Kidney (tissue), 14 donors: ENCODE data around the gene NEDD4L. TPM values are rescaled to one million over a fixed set of nuclear protein-coding genes. Genes with fewer than 3 reads are reported as not detected.

ENCODE experiments used
- DNase-seq, 5 donors: peaks; one replicate each; pipeline ENCODE4 v3.0.0-alpha.2; 2013 to 2020
- FAIRE-seq: peaks from 2 replicates; lab custom pipeline; 2012; peaks lifted over from hg19 to GRCh38; lab: Jason Lieb, UNC
- H3K27ac ChIP-seq, 2 donors: one replicate each; pipeline ENCODE4 v1.7.0; 2013; ENCODE audit warnings: low read depth in 2 of 2, low read length in 2 of 2, inconsistent platforms in 1 of 2
- H3K27me3 ChIP-seq: one replicate; pipeline ENCODE4 v1.7.1; 2013; ENCODE audit warnings: low read length, inconsistent platforms; ENCODE audit not compliant: control insufficient read depth, insufficient read depth
- H3K36me3 ChIP-seq, 3 donors: one replicate each; pipeline versions ENCODE4 v1.7.0 to v1.7.1; 2013; ENCODE audit warnings: low read length in 3 of 3, control low read depth in 1 of 3, inconsistent platforms in 1 of 3; ENCODE audit not compliant: insufficient read depth in 3 of 3, control insufficient read depth in 2 of 3
- H3K4me1 ChIP-seq, 3 donors: one replicate each; pipeline versions ENCODE4 v1.7.0 to v1.7.1; 2013; ENCODE audit warnings: low read length in 3 of 3, inconsistent platforms in 1 of 3, low read depth in 1 of 3; ENCODE audit not compliant: control insufficient read depth in 2 of 3, insufficient read depth in 2 of 3
- H3K4me3 ChIP-seq, 3 donors: one replicate each; pipeline versions ENCODE4 v1.7.0 to v1.8.1; 2013; ENCODE audit warnings: low read length in 3 of 3, control low read depth in 1 of 3, inconsistent platforms in 1 of 3
- H3K9ac ChIP-seq, 3 donors: one replicate each; pipeline versions ENCODE4 v1.7.0 to v1.7.1; 2013; ENCODE audit warnings: low read length in 3 of 3, control low read depth in 1 of 3, inconsistent platforms in 1 of 3
- H3K9me3 ChIP-seq, 3 donors: one replicate each; pipeline versions ENCODE4 v1.7.0 to v1.7.1; 2013; ENCODE audit warnings: low read length in 3 of 3, control low read depth in 1 of 3, inconsistent platforms in 1 of 3; ENCODE audit not compliant: control insufficient read depth in 2 of 3, insufficient read depth in 1 of 3
- CTCF ChIP-seq: IDR thresholded peaks from 3 replicates; pipeline ENCODE4 v1.5.1; 2012; ENCODE audit warnings: mild to moderate bottlenecking, moderate library complexity, borderline replicate concordance; ENCODE audit not compliant: insufficient read depth; ENCODE audit errors: extremely low read depth
- intact Hi-C: fragments of 100-400 bp; cut with DNase I; formaldehyde crosslinking; loops from one replicate; pipeline ENCODE4 v1.11.1; 2022
- polyA plus RNA-seq: library from polyadenylated mRNA; stranded (reverse); fragments of 350-450 nt; fragmentation: Illumina TruSeq; extraction: RNeasy Lipid Tissue Mini Kit (QIAGEN cat#74804); gene quantifications from one replicate; pipeline ENCODE4 v1.2.3, GENCODE V29; 2014; ENCODE audit warnings: low read depth, low replicate concordance; ENCODE audit not compliant: insufficient read depth
- total RNA-seq: library from RNA; stranded (reverse); fragmentation: NEBNext Ultra II Directional; extraction: Animal tissue kit (Norgen Biotek cat#: 25700); gene quantifications from one replicate; pipeline ENCODE4 v1.2.1, GENCODE V29; 2021
- donor health status: control.
- donor health status: control.
- donor health status: control.
- donor health status: control.
- donor health status: control.
- donor health status: DM: yes; HTN: yes; CAD: no.
- donor health status: Normal renal cell carcinoma (clear cell type).

The NEDD4L gene
- total and polyA plus RNA-seq, 2 donors from 2014 or later: 90.8 to 95.7 TPM

GRCh38 chr18:58140387-58141325 lies 96.6 kb downstream of the NEDD4L start:
- Histone ChIP-seq H3K27ac (no peak overlapping the region), H3K4me1 (peaks cover under 1 to 11% (median 10%) of the 10 kb centered on the region in 3 donors)
- FAIRE-seq: no peak

DNA sequence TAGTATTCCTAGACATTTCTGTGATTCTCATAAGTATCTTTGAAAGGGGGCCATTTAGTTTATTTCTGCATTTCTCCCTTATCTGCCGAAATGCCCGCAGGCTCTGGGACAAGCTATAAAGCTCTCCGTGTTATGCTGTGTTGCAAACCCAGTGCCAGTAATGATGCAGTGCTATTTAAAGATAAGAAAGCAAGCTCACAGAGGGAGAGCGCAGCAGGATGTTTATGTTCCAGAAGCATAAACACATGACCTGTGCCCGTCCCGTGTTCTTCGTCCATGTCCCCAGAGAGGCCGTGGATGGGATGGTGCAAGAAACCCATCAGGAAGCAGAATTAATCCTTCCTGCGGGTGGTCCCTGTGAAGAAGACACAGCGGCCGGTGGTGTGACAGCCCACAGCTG lies 99.4 kb downstream of the NEDD4L start:
- H3K9me3 ChIP-seq: no peaks in the 10 kb centered on the region
- DNase-seq (peak in 3 of 5 donors; percentile 38 to 71 (median 42)), FAIRE-seq (no peak)
- no peak overlapping the region for H3K9ac ChIP-seq
- no peaks in the 10 kb centered on the region for H3K36me3 ChIP-seq
- H3K27me3 ChIP-seq: no peaks in the 10 kb centered on the region
- H3K4me3 ChIP-seq: no peak overlapping the region
- no peak overlapping the region for H3K27ac ChIP-seq
- H3K4me1 ChIP-seq: peaks cover 0 to 4% (median 0%) of the 10 kb centered on the region in 3 donors
- TF ChIP-seq CTCF: no peak
- intact Hi-C loops: no loop called here

More at GRCh38 chr18:58140387-58141325, 96.6 kb downstream of the NEDD4L start:
- H3K4me3 ChIP-seq: no peak overlapping the region
- intact Hi-C loops: no loop called here
- DNase-seq: peak in 2 of 5 donors; percentile 26 to 35
- TF ChIP-seq CTCF: peak; percentile 16
- H3K9me3 ChIP-seq: no peaks in the 10 kb centered on the region
- no peaks in the 10 kb centered on the region for H3K36me3 ChIP-seq
- H3K27me3 ChIP-seq: no peaks in the 10 kb centered on the region
- H3K9ac ChIP-seq: peak overlapping the region in 1 of 3 donors; percentile 10

DNA sequence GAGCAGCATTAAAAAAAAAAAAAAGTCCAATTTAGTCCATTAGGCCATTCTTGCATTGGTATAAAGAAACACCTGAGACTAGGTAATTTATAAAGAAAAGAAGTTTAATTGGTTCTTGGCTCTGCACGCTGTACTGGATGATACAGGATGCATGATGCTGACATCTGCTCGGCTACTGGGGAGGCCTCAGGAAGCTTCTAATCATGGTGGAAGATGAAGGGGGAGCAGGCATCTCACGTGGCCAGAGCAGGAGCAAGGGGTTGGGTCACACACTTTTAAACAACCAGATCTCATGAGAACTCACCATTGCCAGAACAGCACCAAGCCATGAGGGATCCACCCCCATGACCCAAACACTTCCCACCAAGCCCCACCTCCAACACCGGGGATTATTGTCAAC lies 100.1 kb downstream of the NEDD4L start:
- H3K27ac ChIP-seq: no peak overlapping the region
- H3K27me3 ChIP-seq: no peaks in the 10 kb centered on the region
- H3K36me3 ChIP-seq: no peaks in the 10 kb centered on the region
- peaks cover 0 to 5% (median 4%) of the 10 kb centered on the region in 3 donors for H3K4me1 ChIP-seq
- no peak for TF ChIP-seq CTCF
- DNase-seq (no peak), FAIRE-seq (no peak)
- intact Hi-C loops: no loop called here
- no peak overlapping the region for H3K4me3 ChIP-seq
- H3K9ac ChIP-seq: no peak overlapping the region
- no peaks in the 10 kb centered on the region for H3K9me3 ChIP-seq
